HEK293 (cell line): ENCODE results near the gene FKBP3.

Experiments
- CTCF ChIP-seq: fragments of 450-650 bp; formaldehyde crosslinking; IDR thresholded peaks from 2 replicates; pipeline ENCODE4 v1.5.1; 2016; ENCODE audit warnings: missing biosample characterization, missing genetic modification characterization
- KLF16 ChIP-seq: fragments of 450-650 bp; formaldehyde crosslinking; IDR thresholded peaks from 2 replicates; pipeline ENCODE4 v1.5.1; 2017; ENCODE audit warnings: missing biosample characterization, missing genetic modification characterization
- ZNF248 ChIP-seq: fragments of 450-650 bp; formaldehyde crosslinking; IDR thresholded peaks from 2 replicates; pipeline ENCODE4 v1.5.1; 2017; ENCODE audit warnings: missing biosample characterization, missing genetic modification characterization

GRCh38 chr14:45091710-45092109, 42.6 kb downstream of the FKBP3 start:
- no peak for TF ChIP-seq KLF16 (tag by site-specific recombination)
- TF ChIP-seq ZNF248 (tag by site-specific recombination): no peak
- TF ChIP-seq CTCF (tag by site-specific recombination): no peak
